LNCaP clone FGC (cell line): ENCODE results near the gene ASTN2.

Experiments
- DNase-seq: peaks from one replicate; pipeline ENCODE4 v3.0.0-alpha.2; 2011; ENCODE audit warnings: low read depth
- H3K4me3 ChIP-seq: 2 replicates; pipeline ENCODE4 v1.5.1; 2011; ENCODE audit warnings: mild to moderate bottlenecking, low read depth, low read length, control low read depth
- TF ChIP-seq, protein P1 (sequence below): IDR thresholded peaks from 2 replicates; pipeline ENCODE4 v1.5.1; 2012; ENCODE audit warnings: mild to moderate bottlenecking; ENCODE audit not compliant: control insufficient read depth, insufficient read depth; ENCODE audit errors: extremely low read depth

ASTN2 gene

DNA sequence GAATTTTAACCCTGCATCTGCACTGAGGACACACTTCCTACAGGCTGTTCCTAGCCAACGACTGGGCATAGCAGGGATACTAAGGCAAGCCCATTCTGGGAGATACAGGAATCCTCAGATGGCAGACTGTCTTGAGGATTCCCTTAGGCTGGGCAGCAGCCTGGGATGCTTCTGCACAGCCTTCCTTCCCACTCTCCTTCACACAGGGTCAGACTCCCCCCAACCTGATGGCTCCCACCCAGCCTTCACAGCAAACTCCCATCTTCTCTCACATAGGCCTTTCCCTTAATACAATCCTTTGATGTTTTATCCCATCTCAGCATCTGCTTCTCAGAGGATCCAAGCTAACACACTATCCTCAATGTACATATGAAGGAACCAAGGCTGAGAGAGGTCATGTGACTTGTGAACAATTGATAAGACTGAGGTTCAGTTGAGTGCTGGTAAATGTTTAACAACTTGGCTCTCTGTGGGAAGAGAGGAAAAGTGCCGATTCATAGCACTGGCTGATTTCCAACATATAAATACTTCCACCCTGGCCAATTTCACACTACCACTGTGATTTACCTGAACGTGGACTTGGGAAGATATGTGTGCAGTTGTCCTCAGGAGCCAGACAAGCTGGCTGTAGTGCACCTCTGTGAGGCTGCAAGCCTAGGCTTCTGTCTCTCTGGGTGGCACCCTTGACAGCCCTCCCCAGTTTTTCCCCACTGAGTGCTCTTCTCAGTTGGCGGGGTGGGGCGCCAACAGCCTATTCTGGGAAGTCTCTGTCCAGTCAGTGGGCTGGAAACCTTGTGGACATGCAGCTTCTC lies 848.0 kb downstream of the ASTN2 start:
- peak; percentile 46 for DNase-seq
- H3K4me3 ChIP-seq: no peak overlapping the region

GRCh38 chr9:116565986-116566385 lies 848.9 kb downstream of the ASTN2 start:
- H3K4me3 ChIP-seq: no peak overlapping the region
- TF ChIP-seq, protein P1, sequence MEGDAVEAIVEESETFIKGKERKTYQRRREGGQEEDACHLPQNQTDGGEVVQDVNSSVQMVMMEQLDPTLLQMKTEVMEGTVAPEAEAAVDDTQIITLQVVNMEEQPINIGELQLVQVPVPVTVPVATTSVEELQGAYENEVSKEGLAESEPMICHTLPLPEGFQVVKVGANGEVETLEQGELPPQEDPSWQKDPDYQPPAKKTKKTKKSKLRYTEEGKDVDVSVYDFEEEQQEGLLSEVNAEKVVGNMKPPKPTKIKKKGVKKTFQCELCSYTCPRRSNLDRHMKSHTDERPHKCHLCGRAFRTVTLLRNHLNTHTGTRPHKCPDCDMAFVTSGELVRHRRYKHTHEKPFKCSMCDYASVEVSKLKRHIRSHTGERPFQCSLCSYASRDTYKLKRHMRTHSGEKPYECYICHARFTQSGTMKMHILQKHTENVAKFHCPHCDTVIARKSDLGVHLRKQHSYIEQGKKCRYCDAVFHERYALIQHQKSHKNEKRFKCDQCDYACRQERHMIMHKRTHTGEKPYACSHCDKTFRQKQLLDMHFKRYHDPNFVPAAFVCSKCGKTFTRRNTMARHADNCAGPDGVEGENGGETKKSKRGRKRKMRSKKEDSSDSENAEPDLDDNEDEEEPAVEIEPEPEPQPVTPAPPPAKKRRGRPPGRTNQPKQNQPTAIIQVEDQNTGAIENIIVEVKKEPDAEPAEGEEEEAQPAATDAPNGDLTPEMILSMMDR: no peak
- no peak for DNase-seq

More for the DNA sequence above, 848.0 kb downstream of the ASTN2 start:
- TF ChIP-seq, protein P1: no peak

DNA sequence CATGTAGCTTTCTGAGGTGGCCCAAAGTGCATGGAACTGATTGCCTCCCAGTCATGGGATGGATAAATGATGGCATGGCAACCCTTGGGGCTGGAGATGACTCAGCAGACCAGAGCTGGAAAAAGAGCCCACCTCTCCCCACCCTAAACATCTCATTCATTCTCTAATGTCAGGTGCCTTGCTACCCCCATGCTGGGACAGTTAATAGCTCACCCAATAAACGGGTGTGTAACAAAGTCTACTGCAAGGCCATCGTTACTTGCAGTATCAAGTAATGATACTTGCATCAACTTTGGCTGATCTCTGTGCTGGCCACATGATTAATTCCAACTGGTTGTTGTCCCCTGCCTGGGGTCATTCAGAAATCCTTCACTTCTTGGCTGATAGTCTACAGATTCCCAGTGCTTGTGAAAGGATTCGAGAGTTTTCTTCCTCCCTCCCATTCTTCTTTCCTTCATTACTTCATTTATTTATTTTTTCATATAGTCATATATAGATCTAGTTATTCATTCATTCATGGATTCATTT lies 850.5 kb downstream of the ASTN2 start:
- no peak overlapping the region for H3K4me3 ChIP-seq
- TF ChIP-seq, protein P1: no peak
- no peak for DNase-seq

- TF ChIP-seq, protein P1: no peak
Measured at GRCh38 chr9:116558818-116559540, 855.9 kb downstream of the ASTN2 start.

DNA sequence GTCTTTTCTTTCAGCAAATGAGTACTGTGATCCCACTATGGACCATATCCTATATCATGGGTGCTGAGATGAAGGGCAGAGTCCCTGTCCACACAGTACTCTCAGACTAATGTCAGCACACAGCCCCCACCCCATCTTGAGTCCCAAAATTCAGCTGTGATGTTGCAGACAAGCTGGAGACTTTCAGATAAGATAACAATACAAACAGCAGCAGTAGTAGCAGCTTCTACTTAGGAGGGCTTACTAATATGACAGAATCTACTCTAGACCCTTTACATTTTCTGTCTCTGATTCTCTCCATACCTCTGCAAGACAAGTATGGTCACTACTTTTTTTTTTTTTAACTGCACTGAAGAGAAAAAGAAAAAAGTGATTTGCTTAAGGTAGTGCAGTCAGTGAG lies 856.8 kb downstream of the ASTN2 start:
- DNase-seq: no peak
- TF ChIP-seq, protein P1: no peak
- H3K4me3 ChIP-seq: no peak overlapping the region

More at GRCh38 chr9:116558818-116559540, 855.9 kb downstream of the ASTN2 start:
- H3K4me3 ChIP-seq: no peak overlapping the region
- DNase-seq: no peak

DNA sequence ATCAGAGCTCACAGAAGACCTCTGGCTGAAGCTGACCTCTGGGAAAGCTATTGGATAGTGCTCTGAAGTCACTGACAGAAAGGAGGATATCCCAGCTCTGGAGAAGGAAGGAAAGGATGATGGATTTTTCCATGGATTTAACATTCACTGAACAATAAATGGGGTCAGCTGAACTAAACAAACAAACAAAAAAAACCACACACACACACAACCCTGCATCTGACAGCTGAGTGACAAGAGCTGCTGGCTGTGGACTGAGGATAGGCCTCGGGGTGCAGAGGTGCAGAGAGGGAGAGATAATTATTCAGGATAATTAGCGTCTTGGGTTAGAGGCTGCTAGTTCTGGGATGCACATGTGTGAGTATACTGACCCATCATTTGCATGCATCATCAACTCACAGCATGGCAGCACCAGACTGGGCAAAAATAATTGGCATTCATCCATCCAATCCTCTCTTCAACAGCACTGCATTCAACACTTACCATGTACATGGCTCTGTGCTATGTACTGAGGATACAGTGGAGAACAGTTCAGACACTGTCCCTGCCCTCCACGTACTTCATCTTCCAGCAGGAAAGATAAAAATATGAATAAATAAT lies 859.2 kb downstream of the ASTN2 start:
- no peak for DNase-seq
- H3K4me3 ChIP-seq: no peak overlapping the region
- TF ChIP-seq, protein P1: no peak
